HepG2 (cell line): Measurements from ENCODE around the gene SIRT6. TPM values are rescaled to one million over a fixed set of nuclear protein-coding genes. Genes with fewer than 3 reads are reported as not detected.

ENCODE experiments used
- ATAC-seq: fragments of 200-7000 bp; cut with Tn5 transposase; 3 replicates; pipeline ENCODE4 v1.9.1; 2020; ENCODE audit warnings: mild to moderate bottlenecking, moderate library complexity
- BruUV-seq: library from RNA; stranded (reverse); fragments of 400-500 nt; replicated peaks from 2 replicates; lab custom pipeline; 2021; lab: Mats Ljungman, UMichigan
- CTCF ChIA-PET: fragments of 300-600 bp; formaldehyde crosslinking; extraction: SDS; loops from one replicate; lab custom pipeline; 2021; ENCODE audit warnings: low total read pairs, inconsistent platforms, low intra/inter-chr PET ratio; lab: Yijun Ruan, JAX
- POLR2A ChIA-PET: fragments of 350-600 bp; sonication (Branson Sonifier 250); formaldehyde crosslinking; loops from one replicate; lab custom pipeline; 2020; ENCODE audit warnings: antibody characterized with exemption, inconsistent platforms; lab: Yijun Ruan, JAX
- DNase-seq: peaks from one replicate; pipeline ENCODE4 v3.0.0-alpha.2; 2015; ENCODE audit warnings: low spot score
- FAIRE-seq: peaks from 3 replicates; lab custom pipeline; 2011; peaks lifted over from hg19 to GRCh38; lab: Jason Lieb, UNC
- H2AFZ ChIP-seq: one replicate; pipeline ENCODE4 v1.6.1; 2011; ENCODE audit warnings: low read length, inconsistent platforms
- H3K27ac ChIP-seq: fragments of 300-600 bp; 3 replicates; pipeline ENCODE4 v1.8.0; 2011; ENCODE audit warnings: mixed run types, mild to moderate bottlenecking, mixed read lengths, low read length, inconsistent platforms; ENCODE audit not compliant: insufficient read depth; ENCODE audit errors: extremely low read length
- H3K27me3 ChIP-seq, 2 experiments: fragments of 200-600 bp in 1 of 2; 2 replicates in 1 of 2; 3 replicates in 1 of 2; pipeline versions ENCODE4 v1.6.0 to v1.8.0; 2011; ENCODE audit warnings: low read length in 2 of 2, mild to moderate bottlenecking in 2 of 2, moderate library complexity in 2 of 2, inconsistent platforms in 1 of 2; ENCODE audit not compliant: insufficient read depth in 2 of 2, control insufficient read depth in 1 of 2
- H3K36me3 ChIP-seq, 2 experiments: fragments of 200-600 bp in 1 of 2; replicated peaks in 1 of 2; 2 replicates in 1 of 2; 3 replicates in 1 of 2; pipeline versions ENCODE4 v1.5.1 to v1.8.0; 2011; ENCODE audit warnings: low read length in 2 of 2, inconsistent platforms in 1 of 2; ENCODE audit not compliant: insufficient read depth in 2 of 2, control insufficient read depth in 1 of 2
- H3K4me1 ChIP-seq: 2 replicates; pipeline ENCODE4 v1.5.1; 2012; ENCODE audit warnings: low read length, inconsistent platforms; ENCODE audit not compliant: insufficient read depth
- H3K4me2 ChIP-seq: 2 replicates; pipeline ENCODE4 v1.6.0; 2011; ENCODE audit warnings: low read depth, low read length, inconsistent platforms
- H3K4me3 ChIP-seq, 3 experiments: fragments of 200-600 bp in 1 of 3; sonication (generic), shearing (Covaris generic) in 1 of 3; replicated peaks in 1 of 3; 2 replicates each; pipeline ENCODE4 v1.5.1; 2011 to 2016; ENCODE audit warnings: low read length in 3 of 3, inconsistent platforms in 2 of 3, low read depth in 2 of 3, mild to moderate bottlenecking in 2 of 3, control low read depth in 1 of 3, mixed read lengths in 1 of 3; ENCODE audit not compliant: insufficient read depth in 1 of 3
- H3K79me2 ChIP-seq: one replicate; pipeline ENCODE4 v1.6.1; 2011; ENCODE audit warnings: low read length, inconsistent platforms; ENCODE audit not compliant: insufficient read depth
- H3K9ac ChIP-seq: 2 replicates; pipeline ENCODE4 v1.6.0; 2011; ENCODE audit warnings: mild to moderate bottlenecking, low read depth, low read length, inconsistent platforms; ENCODE audit not compliant: insufficient read depth
- H3K9me3 ChIP-seq: 2 replicates; pipeline ENCODE4 v1.5.1; 2012; ENCODE audit warnings: mild to moderate bottlenecking, low read length
- H4K20me1 ChIP-seq: 2 replicates; pipeline ENCODE4 v1.6.0; 2011; ENCODE audit warnings: inconsistent platforms, mild to moderate bottlenecking, low read length, moderate library complexity; ENCODE audit not compliant: insufficient read depth
- AGO2 ChIP-seq: fragments of 200-400 bp; formaldehyde crosslinking; optimal IDR thresholded peaks from 2 replicates; pipeline ENCODE3; 2017; ENCODE audit warnings: mild to moderate bottlenecking, low read depth, low read length, moderate library complexity
- CBFB ChIP-seq: sonication (generic); formaldehyde crosslinking; IDR thresholded peaks from 2 replicates; pipeline ENCODE4 v1.4.0; 2020; ENCODE audit warnings: missing genetic modification reagents
- FOXM1 ChIP-seq: sonication (generic); formaldehyde crosslinking; IDR thresholded peaks from 2 replicates; pipeline ENCODE4 v1.5.0; 2020; ENCODE audit warnings: missing genetic modification reagents
- GABPB1 ChIP-seq: IDR thresholded peaks from 2 replicates; pipeline ENCODE4 v1.6.1; 2016; ENCODE audit warnings: mild to moderate bottlenecking, missing genetic modification reagents, moderate library complexity, missing compliant biosample characterization
- MXD4 ChIP-seq: IDR thresholded peaks from 2 replicates; pipeline ENCODE4 v1.6.1; 2016; ENCODE audit warnings: mild to moderate bottlenecking, missing biosample characterization, missing genetic modification reagents
- NR2F2 ChIP-seq: IDR thresholded peaks from 2 replicates; pipeline ENCODE4 v1.6.1; 2012; ENCODE audit warnings: low read depth, inconsistent platforms, borderline replicate concordance
- ZFYVE20 ChIP-seq: sonication (generic); formaldehyde crosslinking; IDR thresholded peaks from 2 replicates; pipeline ENCODE4 v1.8.0; 2023; ENCODE audit warnings: low read depth, mild to moderate bottlenecking, moderate library complexity, missing genetic modification reagents, borderline replicate concordance
- ZNF574 ChIP-seq: sonication (generic); formaldehyde crosslinking; IDR thresholded peaks from 2 replicates; pipeline ENCODE4 v1.4.0; 2020; ENCODE audit warnings: missing genetic modification reagents
- WGBS: methylation state at CpG from one replicate; pipeline ENCODE4 v1.1.6; 2017; ENCODE audit warnings: low lambda C conversion rate; 5-methylcytosine and 5-hydroxymethylcytosine counted together
- in situ Hi-C: cut with HindIII; loops from 2 replicates; pipeline ENCODE4 v1.10.0; 2017; ENCODE audit warnings: low pct_unique_long_range_greater_than_20kb; ENCODE audit not compliant: extremely low pct_ligation_motif_present
- intact Hi-C: fragments of 100-400 bp; cut with micrococcal nuclease; formaldehyde crosslinking; loops from one replicate; pipeline ENCODE4 v1.10.0; 2022; ENCODE audit not compliant: unreplicated experiment
- polyA plus RNA-seq, 8 experiments: library from polyadenylated mRNA; depleted of rRNA in 3 of 8; stranded (reverse) in 7 of 8; unstranded in 1 of 8; fragments of >200 nt; fragmentation: Illumina TruSeq in 4 of 8; extraction: Trizol in 4 of 8; gene quantifications; 2 replicates each; pipeline versions ENCODE4 v1.2.1 to v1.2.3, GENCODE V29; 2011 to 2016; ENCODE audit warnings: low read depth in 4 of 8, missing spikeins in 1 of 8, mixed read lengths in 1 of 8; ENCODE audit not compliant: insufficient read depth in 1 of 8
- total RNA-seq, 5 experiments: library from RNA; depleted of rRNA; stranded (reverse); fragments of >200 nt; fragmentation: Illumina TruSeq; extraction: Trizol; gene quantifications; 2 replicates each; pipeline ENCODE4 v1.2.3, GENCODE V29; 2016; ENCODE audit warnings: low read depth in 1 of 5

Gene SIRT6
- total and polyA plus RNA-seq, 2 of the 13 experiments (the other 11 are each of a cell fraction or from before 2014, with no cell fraction given), result 11.0 to 18.4 TPM

- Histone ChIP-seq H3K36me3 (peaks cover 0 to 2% of the 10 kb centered on the region in 2 experiments; a peak in 1 of 5 replicates), H3K9me3 (no peaks in the 10 kb centered on the region), H3K79me2 (no peaks in the 10 kb centered on the region), H3K9ac (no peak overlapping the region), H3K27me3 (no peaks in the 10 kb centered on the region), H3K4me1 (no peaks in the 10 kb centered on the region), H3K4me2 (no peak overlapping the region), H3K4me3 (no peak overlapping the region), H4K20me1 (peaks cover 4% of the 10 kb centered on the region; the same call in 1 of the 2 replicates), H2AFZ (no peak overlapping the region), H3K27ac (no peak overlapping the region)
- FAIRE-seq (no peak), ATAC-seq (no peak; the same call in 2 of the 3 replicates), DNase-seq (no peak)
- 100% methylated on average over 1 of the region's 22 CpGs for WGBS
- in situ Hi-C loops (no loop called here), intact Hi-C loops (no loop called here)
- no peak for TF ChIP-seq ZFYVE20 (CRISPR knock-in tag)
- TF ChIP-seq AGO2, result peak; percentile 31
- TF ChIP-seq GABPB1, result no peak
- TF ChIP-seq CBFB (CRISPR knock-in tag), result no peak
- no peak for TF ChIP-seq FOXM1
- TF ChIP-seq NR2F2, result no peak
- TF ChIP-seq MXD4 (CRISPR knock-in tag), result no peak
- TF ChIP-seq ZNF574 (CRISPR knock-in tag), result no peak
- CTCF ChIA-PET, result no interaction called here
- no TSS peak for BruUV-seq
- POLR2A ChIA-PET, result interaction anchor here (0.9 kb wide), 1 partner anchor 18 kb away, joined by 3 read pairs; the partner anchor contains the start of gene CREB3L3
Measured at GRCh38 chr19:4171676-4172075, 10.7 kb downstream of the SIRT6 start.
